HepG2 (cell line): ENCODE results near the gene CPOX.

Experiments
- DNMT1 ChIP-seq: sonication (generic); formaldehyde crosslinking; IDR thresholded peaks from 2 replicates; pipeline ENCODE4 v1.5.1; 2020; ENCODE audit warnings: mild to moderate bottlenecking, missing genetic modification reagents
- JUN ChIP-seq: sonication (generic); formaldehyde crosslinking; IDR thresholded peaks from 2 replicates; pipeline ENCODE4 v1.4.0; 2020; ENCODE audit warnings: mild to moderate bottlenecking, missing genetic modification reagents
- POLR2AphosphoS5 ChIP-seq: IDR thresholded peaks from 2 replicates; pipeline ENCODE4 v1.6.1; 2012; ENCODE audit warnings: low read depth, low read length
- SUZ12 ChIP-seq: fragments of 150-350 bp; IDR thresholded peaks from 2 replicates; pipeline ENCODE4 v1.6.1; 2014; ENCODE audit warnings: low read depth, low read length
- ZNF430 ChIP-seq: sonication (generic); formaldehyde crosslinking; IDR thresholded peaks from 2 replicates; pipeline ENCODE4 v1.9.0; 2021; ENCODE audit warnings: mild to moderate bottlenecking, missing genetic modification reagents
- TF ChIP-seq, protein P1 (sequence below): sonication (generic); formaldehyde crosslinking; IDR thresholded peaks from 2 replicates; pipeline ENCODE4 v1.5.0; 2020; ENCODE audit warnings: mild to moderate bottlenecking, missing genetic modification reagents, moderate library complexity
- TF ChIP-seq, protein P2 (sequence below): sonication (generic); formaldehyde crosslinking; IDR thresholded peaks from 2 replicates; pipeline ENCODE4 v1.4.0; 2020; ENCODE audit warnings: missing genetic modification reagents, low read depth, mild to moderate bottlenecking, borderline replicate concordance
- TF ChIP-seq, protein P3 (sequence below), 2 experiments: sonication (generic) in 1 of 2; formaldehyde crosslinking in 1 of 2; IDR thresholded peaks; 2 replicates each; pipeline versions ENCODE4 v1.5.1 to v1.6.1; 2011 to 2020; ENCODE audit warnings: borderline replicate concordance in 1 of 2, low read depth in 1 of 2, low read length in 1 of 2, mild to moderate bottlenecking in 1 of 2, missing genetic modification reagents in 1 of 2, moderate library complexity in 1 of 2

DNA sequence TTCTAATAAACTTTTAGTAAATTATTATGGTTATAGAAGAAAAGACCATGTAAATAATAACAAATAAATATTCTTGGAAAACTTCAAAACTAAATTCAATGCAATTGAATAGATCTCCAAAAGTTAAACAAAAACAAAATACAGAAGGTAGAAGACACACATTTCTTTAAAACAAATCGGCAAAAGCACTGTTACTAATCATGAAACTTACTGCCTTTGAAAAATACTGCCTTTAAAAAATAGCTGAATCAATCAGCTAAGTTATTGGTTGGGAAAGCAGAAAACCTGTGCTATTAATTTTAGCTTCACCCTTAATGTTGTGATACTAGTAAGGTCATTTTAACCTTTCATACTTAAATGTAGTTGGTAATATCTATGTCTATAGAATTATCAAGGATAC, 58.7 kb downstream of the CPOX start:
- TF ChIP-seq, protein P1, sequence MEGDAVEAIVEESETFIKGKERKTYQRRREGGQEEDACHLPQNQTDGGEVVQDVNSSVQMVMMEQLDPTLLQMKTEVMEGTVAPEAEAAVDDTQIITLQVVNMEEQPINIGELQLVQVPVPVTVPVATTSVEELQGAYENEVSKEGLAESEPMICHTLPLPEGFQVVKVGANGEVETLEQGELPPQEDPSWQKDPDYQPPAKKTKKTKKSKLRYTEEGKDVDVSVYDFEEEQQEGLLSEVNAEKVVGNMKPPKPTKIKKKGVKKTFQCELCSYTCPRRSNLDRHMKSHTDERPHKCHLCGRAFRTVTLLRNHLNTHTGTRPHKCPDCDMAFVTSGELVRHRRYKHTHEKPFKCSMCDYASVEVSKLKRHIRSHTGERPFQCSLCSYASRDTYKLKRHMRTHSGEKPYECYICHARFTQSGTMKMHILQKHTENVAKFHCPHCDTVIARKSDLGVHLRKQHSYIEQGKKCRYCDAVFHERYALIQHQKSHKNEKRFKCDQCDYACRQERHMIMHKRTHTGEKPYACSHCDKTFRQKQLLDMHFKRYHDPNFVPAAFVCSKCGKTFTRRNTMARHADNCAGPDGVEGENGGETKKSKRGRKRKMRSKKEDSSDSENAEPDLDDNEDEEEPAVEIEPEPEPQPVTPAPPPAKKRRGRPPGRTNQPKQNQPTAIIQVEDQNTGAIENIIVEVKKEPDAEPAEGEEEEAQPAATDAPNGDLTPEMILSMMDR (CRISPR knock-in tag) = no peak
- TF ChIP-seq, protein P2, sequence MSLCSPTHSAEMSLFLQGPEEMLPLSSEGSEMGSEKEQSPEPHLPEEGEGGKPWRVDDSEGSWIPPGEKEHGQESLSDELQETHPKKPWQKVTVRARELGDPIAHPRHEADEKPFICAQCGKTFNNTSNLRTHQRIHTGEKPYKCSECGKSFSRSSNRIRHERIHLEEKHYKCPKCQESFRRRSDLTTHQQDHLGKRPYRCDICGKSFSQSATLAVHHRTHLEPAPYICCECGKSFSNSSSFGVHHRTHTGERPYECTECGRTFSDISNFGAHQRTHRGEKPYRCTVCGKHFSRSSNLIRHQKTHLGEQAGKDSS (CRISPR knock-in tag) = no peak
- TF ChIP-seq, protein P3, sequence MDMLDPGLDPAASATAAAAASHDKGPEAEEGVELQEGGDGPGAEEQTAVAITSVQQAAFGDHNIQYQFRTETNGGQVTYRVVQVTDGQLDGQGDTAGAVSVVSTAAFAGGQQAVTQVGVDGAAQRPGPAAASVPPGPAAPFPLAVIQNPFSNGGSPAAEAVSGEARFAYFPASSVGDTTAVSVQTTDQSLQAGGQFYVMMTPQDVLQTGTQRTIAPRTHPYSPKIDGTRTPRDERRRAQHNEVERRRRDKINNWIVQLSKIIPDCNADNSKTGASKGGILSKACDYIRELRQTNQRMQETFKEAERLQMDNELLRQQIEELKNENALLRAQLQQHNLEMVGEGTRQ (IDR thresholded peaks at IDR 0.05; ENCODE audit: low read depth, low read length) = no peak
- TF ChIP-seq, protein P3 (CRISPR knock-in tag; IDR thresholded peaks at IDR 0.05; ENCODE audit: borderline replicate concordance) = no peak
- TF ChIP-seq POLR2AphosphoS5 (no peak), JUN (no peak), DNMT1 (CRISPR knock-in tag) (no peak), ZNF430 (no peak), SUZ12 (no peak)
